Measurements from ENCODE around the gene ZNF217.

GRCh38 chr20:53623454-53624211 lies 30.0 kb upstream of the ZNF217 start:
- TF ChIP-seq, protein P1, sequence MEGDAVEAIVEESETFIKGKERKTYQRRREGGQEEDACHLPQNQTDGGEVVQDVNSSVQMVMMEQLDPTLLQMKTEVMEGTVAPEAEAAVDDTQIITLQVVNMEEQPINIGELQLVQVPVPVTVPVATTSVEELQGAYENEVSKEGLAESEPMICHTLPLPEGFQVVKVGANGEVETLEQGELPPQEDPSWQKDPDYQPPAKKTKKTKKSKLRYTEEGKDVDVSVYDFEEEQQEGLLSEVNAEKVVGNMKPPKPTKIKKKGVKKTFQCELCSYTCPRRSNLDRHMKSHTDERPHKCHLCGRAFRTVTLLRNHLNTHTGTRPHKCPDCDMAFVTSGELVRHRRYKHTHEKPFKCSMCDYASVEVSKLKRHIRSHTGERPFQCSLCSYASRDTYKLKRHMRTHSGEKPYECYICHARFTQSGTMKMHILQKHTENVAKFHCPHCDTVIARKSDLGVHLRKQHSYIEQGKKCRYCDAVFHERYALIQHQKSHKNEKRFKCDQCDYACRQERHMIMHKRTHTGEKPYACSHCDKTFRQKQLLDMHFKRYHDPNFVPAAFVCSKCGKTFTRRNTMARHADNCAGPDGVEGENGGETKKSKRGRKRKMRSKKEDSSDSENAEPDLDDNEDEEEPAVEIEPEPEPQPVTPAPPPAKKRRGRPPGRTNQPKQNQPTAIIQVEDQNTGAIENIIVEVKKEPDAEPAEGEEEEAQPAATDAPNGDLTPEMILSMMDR (IDR thresholded peaks at IDR 0.05; ENCODE audit: poor library complexity, severe bottlenecking), result no peak
- no peak for TF ChIP-seq REST (IDR thresholded peaks at IDR 0.05; ENCODE audit: borderline replicate concordance)
- TF ChIP-seq SMC3 (conservative IDR thresholded peaks at IDR 0.05; ENCODE audit: poor library complexity), result no peak
- no peak for TF ChIP-seq EP300 (conservative IDR thresholded peaks at IDR 0.05; ENCODE audit: poor library complexity, severe bottlenecking)
- no peak for TF ChIP-seq EZH2 (IDR thresholded peaks at IDR 0.05; ENCODE audit: borderline replicate concordance, insufficient read depth, low read length, poor library complexity, severe bottlenecking)
- no peak for TF ChIP-seq POLR2AphosphoS5 (IDR thresholded peaks at IDR 0.05)
- TF ChIP-seq RAD21 (conservative IDR thresholded peaks at IDR 0.05), result no peak
- TF ChIP-seq TAF1 (IDR thresholded peaks at IDR 0.05; ENCODE audit: low read depth), result no peak
